H1 (cell line): Measurements from ENCODE around the gene IFIT1.

ENCODE experiments used
- BCL11A ChIP-seq, 2 experiments: IDR thresholded peaks; one replicate each; pipeline ENCODE4 v1.6.1; 2011; ENCODE audit warnings: low read depth in 2 of 2, low read length in 2 of 2, mild to moderate bottlenecking in 2 of 2
- CHD2 ChIP-seq: IDR thresholded peaks from 2 replicates; pipeline ENCODE4 v1.6.1; 2012; ENCODE audit warnings: low read length, improper control_type of control experiment
- EP300 ChIP-seq, 2 experiments: IDR thresholded peaks; 1 replicate in 1 of 2; 2 replicates in 1 of 2; pipeline ENCODE4 v1.6.1; 2011 to 2012; ENCODE audit warnings: low read depth in 2 of 2, low read length in 2 of 2, mild to moderate bottlenecking in 2 of 2, borderline replicate concordance in 1 of 2, inconsistent platforms in 1 of 2, moderate library complexity in 1 of 2
- EZH2 ChIP-seq: fragments of 200-600 bp; sonication (generic); IDR thresholded peaks from 2 replicates; pipeline ENCODE4 v1.7.1; 2012; ENCODE audit warnings: low read depth, mild to moderate bottlenecking, moderate library complexity, low read length, inconsistent platforms; ENCODE audit not compliant: severe bottlenecking
- POLR2A ChIP-seq, 2 experiments: IDR thresholded peaks; 1 replicate in 1 of 2; 2 replicates in 1 of 2; pipeline ENCODE4 v1.6.1; 2011; ENCODE audit warnings: low read depth in 2 of 2, low read length in 2 of 2, mild to moderate bottlenecking in 2 of 2; ENCODE audit errors: control extremely low read depth in 1 of 2
- RAD21 ChIP-seq, 2 experiments: IDR thresholded peaks in 1 of 2; conservative IDR thresholded peaks in 1 of 2; 2 replicates each; pipeline ENCODE4 v1.6.1; 2011; ENCODE audit warnings: low read depth in 2 of 2, low read length in 2 of 2, improper control_type of control experiment in 1 of 2, inconsistent platforms in 1 of 2, mild to moderate bottlenecking in 1 of 2, moderate library complexity in 1 of 2
- SUZ12 ChIP-seq: fragments of 200-600 bp; sonication (generic); IDR thresholded peaks from 2 replicates; pipeline ENCODE4 v1.6.1; 2012; ENCODE audit warnings: mild to moderate bottlenecking, inconsistent platforms, low read length, moderate library complexity, mixed read lengths
- YY1 ChIP-seq: IDR thresholded peaks from 2 replicates; pipeline ENCODE4 v1.6.1; 2011; ENCODE audit warnings: low read depth, mild to moderate bottlenecking, low read length
- TF ChIP-seq, protein P1 (sequence below): IDR thresholded peaks from 2 replicates; pipeline ENCODE4 v1.6.1; 2011; ENCODE audit warnings: low read length, improper control_type of control experiment
- TF ChIP-seq, protein P2 (sequence below), 3 experiments: IDR thresholded peaks; 1 replicate in 2 of 3; 2 replicates in 1 of 3; pipeline versions ENCODE4 v1.5.1 to v1.6.1; 2011; ENCODE audit warnings: low read length in 3 of 3, mild to moderate bottlenecking in 3 of 3, inconsistent platforms in 2 of 3, low read depth in 1 of 3, moderate library complexity in 1 of 3; ENCODE audit not compliant: insufficient read depth in 1 of 3; ENCODE audit errors: control extremely low read depth in 1 of 3

DNA sequence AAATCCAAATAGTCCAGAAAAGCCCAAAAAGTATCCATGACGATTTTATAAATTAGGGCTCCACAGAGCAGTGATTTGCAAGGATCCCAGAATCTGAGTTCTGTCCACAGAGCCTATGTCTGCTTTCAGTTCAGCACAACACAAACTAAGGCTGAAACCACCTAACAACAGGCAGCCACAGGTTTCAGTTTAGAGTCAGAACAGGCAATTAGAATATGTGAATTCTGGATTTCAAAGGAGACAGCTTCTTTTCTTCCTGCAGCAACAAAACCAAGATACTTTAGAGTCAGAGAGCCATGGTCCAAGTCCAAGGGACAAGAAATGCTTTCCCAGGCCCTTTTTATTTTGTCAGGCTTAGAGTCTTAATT is 41.0 kb upstream of the IFIT1 start:
- TF ChIP-seq, protein P1, sequence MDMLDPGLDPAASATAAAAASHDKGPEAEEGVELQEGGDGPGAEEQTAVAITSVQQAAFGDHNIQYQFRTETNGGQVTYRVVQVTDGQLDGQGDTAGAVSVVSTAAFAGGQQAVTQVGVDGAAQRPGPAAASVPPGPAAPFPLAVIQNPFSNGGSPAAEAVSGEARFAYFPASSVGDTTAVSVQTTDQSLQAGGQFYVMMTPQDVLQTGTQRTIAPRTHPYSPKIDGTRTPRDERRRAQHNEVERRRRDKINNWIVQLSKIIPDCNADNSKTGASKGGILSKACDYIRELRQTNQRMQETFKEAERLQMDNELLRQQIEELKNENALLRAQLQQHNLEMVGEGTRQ, result no peak
- TF ChIP-seq, protein P2, sequence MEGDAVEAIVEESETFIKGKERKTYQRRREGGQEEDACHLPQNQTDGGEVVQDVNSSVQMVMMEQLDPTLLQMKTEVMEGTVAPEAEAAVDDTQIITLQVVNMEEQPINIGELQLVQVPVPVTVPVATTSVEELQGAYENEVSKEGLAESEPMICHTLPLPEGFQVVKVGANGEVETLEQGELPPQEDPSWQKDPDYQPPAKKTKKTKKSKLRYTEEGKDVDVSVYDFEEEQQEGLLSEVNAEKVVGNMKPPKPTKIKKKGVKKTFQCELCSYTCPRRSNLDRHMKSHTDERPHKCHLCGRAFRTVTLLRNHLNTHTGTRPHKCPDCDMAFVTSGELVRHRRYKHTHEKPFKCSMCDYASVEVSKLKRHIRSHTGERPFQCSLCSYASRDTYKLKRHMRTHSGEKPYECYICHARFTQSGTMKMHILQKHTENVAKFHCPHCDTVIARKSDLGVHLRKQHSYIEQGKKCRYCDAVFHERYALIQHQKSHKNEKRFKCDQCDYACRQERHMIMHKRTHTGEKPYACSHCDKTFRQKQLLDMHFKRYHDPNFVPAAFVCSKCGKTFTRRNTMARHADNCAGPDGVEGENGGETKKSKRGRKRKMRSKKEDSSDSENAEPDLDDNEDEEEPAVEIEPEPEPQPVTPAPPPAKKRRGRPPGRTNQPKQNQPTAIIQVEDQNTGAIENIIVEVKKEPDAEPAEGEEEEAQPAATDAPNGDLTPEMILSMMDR (IDR thresholded peaks at IDR 0.05; ENCODE audit: control extremely low read depth in 1 of 3, insufficient read depth in 1 of 3, low read depth in 1 of 3, low read length in 3 of 3), result no peak
- TF ChIP-seq YY1, result no peak
- no peak for TF ChIP-seq SUZ12
- no peak for TF ChIP-seq POLR2A (IDR thresholded peaks at IDR 0.05; ENCODE audit: control extremely low read depth in 1 of 2, low read depth in 2 of 2, low read length in 2 of 2)
- no peak for TF ChIP-seq RAD21 (IDR thresholded peaks at IDR 0.05 in 1 of 2, conservative IDR thresholded peaks at IDR 0.05 in 1 of 2; ENCODE audit: low read depth in 2 of 2, low read length in 2 of 2)
- TF ChIP-seq EZH2, result no peak
- no peak for TF ChIP-seq EP300 (IDR thresholded peaks at IDR 0.05; ENCODE audit: borderline replicate concordance in 1 of 2, low read depth in 2 of 2, low read length in 2 of 2)
- no peak for TF ChIP-seq CHD2
- TF ChIP-seq BCL11A (IDR thresholded peaks at IDR 0.05; ENCODE audit: low read depth in 2 of 2, low read length in 2 of 2), result no peak
